GM21360 (cell line): ENCODE data around the gene LAPTM4A.
"Not testable (repeated sequence)": the region's sequence is repeated elsewhere in the genome, so short reads cannot be mapped to it uniquely, and the experiment has no call there.

Source experiments
- ATAC-seq: cut with Tn5 transposase; IDR thresholded peaks from one replicate; pipeline ENCODE4 v1.9.1; 2021; ENCODE audit warnings: mild to moderate bottlenecking, moderate library complexity; ENCODE audit not compliant: unreplicated experiment

Gene LAPTM4A

GRCh38 chr2:20077411-20077940, 26.0 kb upstream of the LAPTM4A start:
- ATAC-seq = no peak

GRCh38 chr2:20076757-20077156, 25.3 kb upstream of the LAPTM4A start:
- ATAC-seq = no peak

- ATAC-seq = no peak
These were observed 23.5 kb upstream of the LAPTM4A start for GRCh38 chr2:20074901-20075300.

GRCh38 chr2:20074046-20074648, 22.7 kb upstream of the LAPTM4A start:
- ATAC-seq = not testable (repeated sequence)

- no peak for ATAC-seq
These were observed 22.0 kb upstream of the LAPTM4A start for GRCh38 chr2:20073460-20073859.

GRCh38 chr2:20072436-20073158, 21.2 kb upstream of the LAPTM4A start:
- no peak for ATAC-seq

GRCh38 chr2:20071397-20072383, 20.3 kb upstream of the LAPTM4A start:
- no peak for ATAC-seq

- ATAC-seq = no peak
These were observed 18.3 kb upstream of the LAPTM4A start for GRCh38 chr2:20069756-20070155.

- no peak for ATAC-seq
These were observed 16.7 kb upstream of the LAPTM4A start for GRCh38 chr2:20067992-20068584.

- no peak for ATAC-seq
These were observed 14.6 kb upstream of the LAPTM4A start for GRCh38 chr2:20065885-20066602.

GRCh38 chr2:20064841-20065240, 13.4 kb upstream of the LAPTM4A start:
- no peak for ATAC-seq

- ATAC-seq = no peak
These were observed 13.0 kb upstream of the LAPTM4A start for GRCh38 chr2:20064421-20064820.

GRCh38 chr2:20062615-20063545, 11.5 kb upstream of the LAPTM4A start:
- no peak for ATAC-seq

GRCh38 chr2:20061940-20062339, 10.5 kb upstream of the LAPTM4A start:
- no peak for ATAC-seq

- ATAC-seq = no peak
These were observed 10.0 kb upstream of the LAPTM4A start for GRCh38 chr2:20061476-20061875.

GRCh38 chr2:20060106-20060505, 8.7 kb upstream of the LAPTM4A start:
- ATAC-seq = no peak

GRCh38 chr2:20057268-20057667, 5.8 kb upstream of the LAPTM4A start:
- no peak for ATAC-seq

- no peak for ATAC-seq
These were observed 3.5 kb upstream of the LAPTM4A start for GRCh38 chr2:20054931-20055330.

- ATAC-seq = no peak
These were observed 2.7 kb upstream of the LAPTM4A start for GRCh38 chr2:20054119-20054518.
